Right atrium auricular region (tissue), 2 donors: ENCODE data around the gene MEIS3. TPM values are rescaled to one million over a fixed set of nuclear protein-coding genes. Genes with fewer than 3 reads are reported as not detected.

ENCODE experiments used
- DNase-seq: peaks from one replicate; pipeline ENCODE4 v3.0.0-alpha.2; 2019; ENCODE audit warnings: low spot score
- H3K27ac ChIP-seq, 2 donors: fragments of 200-600 bp; sonication (generic); 1 replicate in 1 of 2; 2 replicates in 1 of 2; pipeline ENCODE4 v1.5.1; 2016 to 2019
- H3K27me3 ChIP-seq, 2 donors: fragments of 200-600 bp; sonication (generic); one replicate each; pipeline versions ENCODE4 v1.5.1 to v1.6.0; 2017 to 2019
- H3K36me3 ChIP-seq: fragments of 200-600 bp; sonication (generic); one replicate; pipeline ENCODE4 v1.5.1; 2016
- H3K4me1 ChIP-seq, 2 donors: fragments of 200-600 bp; sonication (generic); one replicate each; pipeline versions ENCODE4 v1.5.1 to v1.6.0; 2017 to 2019
- H3K4me3 ChIP-seq, 2 donors: fragments of 200-600 bp; sonication (generic); 1 replicate in 1 of 2; 2 replicates in 1 of 2; pipeline ENCODE4 v1.5.1; 2017 to 2019; ENCODE audit warnings: mild to moderate bottlenecking in 1 of 2, moderate library complexity in 1 of 2
- H3K9me3 ChIP-seq, 2 donors: fragments of 200-600 bp; sonication (generic); one replicate each; pipeline ENCODE4 v1.5.1; 2019
- total RNA-seq, 2 donors: library from RNA; depleted of rRNA; stranded (reverse); fragments of >200 nt; gene quantifications; one replicate each; pipeline ENCODE4 v1.1.0, GENCODE V29; 2016
- TF ChIP-seq, protein P1 (sequence below), 2 donors: fragments of 200-600 bp; sonication (generic); IDR thresholded peaks; one replicate each; pipeline ENCODE4 v1.5.1; 2019; ENCODE audit warnings: antibody characterized with exemption in 2 of 2

The MEIS3 gene
- total RNA-seq, 2 donors from 2014 or later: 6.3 to 9.2 TPM

DNA sequence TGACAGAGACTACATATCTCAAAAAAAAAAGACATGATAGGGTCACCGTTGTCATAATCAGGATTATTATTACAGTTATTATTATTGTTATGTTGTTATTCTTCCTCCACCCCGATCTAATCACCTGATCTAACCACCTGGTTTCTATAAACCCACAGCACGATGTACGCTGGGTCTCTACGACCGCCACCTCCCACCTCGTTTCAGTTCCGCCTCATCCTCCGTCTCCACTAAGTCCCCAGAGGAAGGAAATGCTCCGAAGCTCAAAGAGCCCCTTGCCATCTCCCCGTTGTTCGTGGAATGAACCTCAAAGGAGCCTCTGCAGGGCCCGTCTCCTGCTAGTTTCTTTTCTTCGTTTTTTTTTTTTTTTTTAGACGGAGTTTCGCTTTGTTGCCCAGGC, 15.9 kb upstream of the MEIS3 start:
- Histone ChIP-seq H3K27ac (no peak overlapping the region), H3K4me3 (no peak overlapping the region), H3K27me3 (peaks cover 7 to 19% of the 10 kb centered on the region in 2 donors), H3K4me1 (peaks cover 0 to 3% of the 10 kb centered on the region in 2 donors), H3K36me3 (no peaks in the 10 kb centered on the region), H3K9me3 (no peaks in the 10 kb centered on the region)
- DNase-seq: no peak
- TF ChIP-seq, protein P1, sequence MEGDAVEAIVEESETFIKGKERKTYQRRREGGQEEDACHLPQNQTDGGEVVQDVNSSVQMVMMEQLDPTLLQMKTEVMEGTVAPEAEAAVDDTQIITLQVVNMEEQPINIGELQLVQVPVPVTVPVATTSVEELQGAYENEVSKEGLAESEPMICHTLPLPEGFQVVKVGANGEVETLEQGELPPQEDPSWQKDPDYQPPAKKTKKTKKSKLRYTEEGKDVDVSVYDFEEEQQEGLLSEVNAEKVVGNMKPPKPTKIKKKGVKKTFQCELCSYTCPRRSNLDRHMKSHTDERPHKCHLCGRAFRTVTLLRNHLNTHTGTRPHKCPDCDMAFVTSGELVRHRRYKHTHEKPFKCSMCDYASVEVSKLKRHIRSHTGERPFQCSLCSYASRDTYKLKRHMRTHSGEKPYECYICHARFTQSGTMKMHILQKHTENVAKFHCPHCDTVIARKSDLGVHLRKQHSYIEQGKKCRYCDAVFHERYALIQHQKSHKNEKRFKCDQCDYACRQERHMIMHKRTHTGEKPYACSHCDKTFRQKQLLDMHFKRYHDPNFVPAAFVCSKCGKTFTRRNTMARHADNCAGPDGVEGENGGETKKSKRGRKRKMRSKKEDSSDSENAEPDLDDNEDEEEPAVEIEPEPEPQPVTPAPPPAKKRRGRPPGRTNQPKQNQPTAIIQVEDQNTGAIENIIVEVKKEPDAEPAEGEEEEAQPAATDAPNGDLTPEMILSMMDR (IDR thresholded peaks at IDR 0.05): no peak

DNA sequence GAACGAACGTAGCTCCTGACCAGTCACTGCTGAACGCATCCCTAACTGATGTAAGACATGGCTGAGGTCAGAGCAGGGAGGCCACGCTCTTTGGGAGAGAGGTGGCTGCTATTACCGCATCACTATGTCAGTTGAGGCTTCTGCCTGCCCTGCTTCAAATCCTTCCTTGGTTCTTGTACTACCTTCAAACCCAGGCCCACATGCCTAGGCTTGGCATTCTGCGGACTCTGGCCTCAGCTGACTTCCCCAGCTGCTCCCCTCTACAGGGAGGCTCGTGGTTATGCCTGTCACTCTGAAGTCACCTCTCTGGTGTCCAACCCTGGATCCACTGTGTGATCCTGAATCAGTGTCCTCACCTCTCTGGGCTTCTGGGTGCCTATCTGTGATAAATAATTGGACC, 14.8 kb upstream of the MEIS3 start:
- H3K4me1 ChIP-seq: peaks cover 0 to 12% of the 10 kb centered on the region in 2 donors
- TF ChIP-seq, protein P1 (IDR thresholded peaks at IDR 0.05): no peak
- H3K36me3 ChIP-seq: no peaks in the 10 kb centered on the region
- H3K9me3 ChIP-seq: no peaks in the 10 kb centered on the region
- H3K27me3 ChIP-seq: peaks cover 15 to 27% of the 10 kb centered on the region in 2 donors
- no peak overlapping the region for H3K27ac ChIP-seq
- H3K4me3 ChIP-seq: no peak overlapping the region
- no peak for DNase-seq

DNA sequence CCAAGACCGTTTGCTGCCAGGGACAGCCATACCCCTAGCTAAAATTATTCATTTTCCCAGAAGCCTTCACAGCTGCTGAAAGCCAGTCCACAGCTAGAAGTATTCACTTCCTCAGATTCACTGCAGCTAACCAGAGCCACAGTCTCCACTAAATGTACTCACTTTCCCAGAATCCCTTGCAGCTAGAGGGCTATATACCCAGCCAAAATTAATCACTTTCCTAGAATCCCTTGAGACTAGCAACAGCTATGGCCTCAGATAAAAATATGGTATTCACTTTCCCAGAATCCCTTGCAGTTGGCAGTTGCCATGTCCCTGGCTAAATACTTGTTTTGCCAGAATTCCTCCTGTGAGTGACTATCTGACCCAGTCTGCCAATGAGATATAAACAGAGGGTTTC, 13.8 kb upstream of the MEIS3 start:
- Histone ChIP-seq H3K4me3 (no peak overlapping the region), H3K36me3 (no peaks in the 10 kb centered on the region), H3K4me1 (peaks cover 0 to 22% of the 10 kb centered on the region in 2 donors), H3K27ac (no peak overlapping the region), H3K9me3 (no peaks in the 10 kb centered on the region), H3K27me3 (peaks cover 16 to 27% of the 10 kb centered on the region in 2 donors)
- DNase-seq: no peak
- TF ChIP-seq, protein P1 (IDR thresholded peaks at IDR 0.05): no peak

DNA sequence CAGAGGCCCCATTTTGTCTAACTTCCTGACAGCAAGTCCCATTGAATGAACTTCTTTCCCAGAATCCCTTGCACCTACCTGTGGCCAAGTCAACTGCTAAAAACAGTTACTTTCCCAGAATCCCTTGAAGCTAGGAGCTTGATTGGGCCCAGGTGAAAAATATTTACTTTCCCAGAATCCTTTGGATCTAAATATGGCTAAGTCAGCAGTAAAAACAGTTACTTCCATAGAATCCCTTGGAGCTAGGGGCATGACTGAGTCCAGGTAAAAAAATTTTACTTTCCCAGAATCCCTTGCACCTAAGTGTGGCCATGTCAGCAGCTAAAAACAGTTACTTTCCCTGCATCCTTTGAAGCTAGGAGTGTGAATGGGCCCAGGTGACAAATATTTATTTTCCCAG, 13.2 kb upstream of the MEIS3 start:
- peaks cover 0 to 28% of the 10 kb centered on the region in 2 donors for H3K4me1 ChIP-seq
- H3K36me3 ChIP-seq: no peaks in the 10 kb centered on the region
- no peak overlapping the region for H3K4me3 ChIP-seq
- TF ChIP-seq, protein P1 (IDR thresholded peaks at IDR 0.05): no peak
- no peak overlapping the region for H3K27ac ChIP-seq
- H3K9me3 ChIP-seq: no peaks in the 10 kb centered on the region
- no peak for DNase-seq
- H3K27me3 ChIP-seq: peaks cover 16 to 27% of the 10 kb centered on the region in 2 donors

DNA sequence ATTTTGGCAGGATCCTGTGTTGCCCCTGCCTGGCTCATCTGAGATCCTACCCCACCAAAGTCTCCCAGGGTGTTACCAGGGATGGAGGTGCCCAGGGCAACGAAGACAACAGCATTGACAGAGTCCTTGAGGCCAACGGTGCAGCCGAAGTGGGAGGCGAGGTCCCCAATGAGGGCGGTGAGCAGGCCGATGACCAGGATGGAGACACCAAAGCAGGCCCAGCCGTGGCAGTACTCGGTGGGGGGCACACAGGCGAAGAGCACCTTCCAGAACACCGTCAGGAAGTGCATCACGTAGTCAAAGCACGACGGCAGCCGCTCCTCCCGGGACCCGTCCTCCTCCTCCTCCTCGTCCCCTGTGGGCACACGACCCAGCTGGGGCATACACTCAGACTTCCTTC, 12.8 kb upstream of the MEIS3 start:
- no peaks in the 10 kb centered on the region for H3K36me3 ChIP-seq
- no peak overlapping the region for H3K27ac ChIP-seq
- H3K4me1 ChIP-seq: peaks cover 0 to 30% of the 10 kb centered on the region in 2 donors
- H3K4me3 ChIP-seq: no peak overlapping the region
- no peaks in the 10 kb centered on the region for H3K9me3 ChIP-seq
- peaks cover 16 to 27% of the 10 kb centered on the region in 2 donors for H3K27me3 ChIP-seq
- DNase-seq: no peak
- TF ChIP-seq, protein P1 (IDR thresholded peaks at IDR 0.05): no peak
